ENCODE results near the gene COQ4. TPM values are rescaled to one million over a fixed set of nuclear protein-coding genes. Genes with fewer than 3 reads are reported as not detected.

Gene COQ4
- total RNA-seq, 1 experiment from 2014 or later = 34.0 TPM

DNA sequence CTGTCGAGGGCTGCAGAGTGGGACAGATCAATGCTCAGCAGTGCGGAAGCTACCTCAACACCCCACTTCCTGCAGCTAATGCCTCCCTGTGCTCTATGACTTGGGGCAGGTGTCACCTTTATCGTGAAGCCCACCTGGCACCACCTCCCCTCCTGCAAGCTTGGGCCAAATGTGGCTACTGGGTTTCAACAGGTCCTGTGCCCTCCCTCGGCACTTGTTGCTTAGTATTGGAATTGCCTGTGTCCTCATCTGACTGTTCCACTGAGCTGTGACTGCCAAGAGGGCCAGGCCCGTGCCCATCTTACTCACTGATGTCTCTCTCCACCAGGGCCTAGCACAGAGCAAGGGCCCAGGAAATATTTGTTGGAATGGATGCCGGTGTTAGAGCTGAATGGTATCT, 27.1 kb downstream of the COQ4 start:
- no peak overlapping the region for H3K4me3 Mint-ChIP-seq (ENCODE audit: low read depth, unreplicated experiment)
- intact Hi-C loops (cut with micrococcal nuclease; ENCODE audit: unreplicated experiment) = no loop called here
- CTCF ChIA-PET = no interaction called here
- H3K4me1 Mint-ChIP-seq (ENCODE audit: low read depth, unreplicated experiment) = no peaks in the 10 kb centered on the region
- H3K36me3 Mint-ChIP-seq (ENCODE audit: insufficient read depth, unreplicated experiment) = peaks cover 21% of the 10 kb centered on the region
- DNase-seq = no peak
- H3K9me3 Mint-ChIP-seq (ENCODE audit: low read depth, unreplicated experiment) = no peaks in the 10 kb centered on the region
- TF ChIP-seq, protein P1, sequence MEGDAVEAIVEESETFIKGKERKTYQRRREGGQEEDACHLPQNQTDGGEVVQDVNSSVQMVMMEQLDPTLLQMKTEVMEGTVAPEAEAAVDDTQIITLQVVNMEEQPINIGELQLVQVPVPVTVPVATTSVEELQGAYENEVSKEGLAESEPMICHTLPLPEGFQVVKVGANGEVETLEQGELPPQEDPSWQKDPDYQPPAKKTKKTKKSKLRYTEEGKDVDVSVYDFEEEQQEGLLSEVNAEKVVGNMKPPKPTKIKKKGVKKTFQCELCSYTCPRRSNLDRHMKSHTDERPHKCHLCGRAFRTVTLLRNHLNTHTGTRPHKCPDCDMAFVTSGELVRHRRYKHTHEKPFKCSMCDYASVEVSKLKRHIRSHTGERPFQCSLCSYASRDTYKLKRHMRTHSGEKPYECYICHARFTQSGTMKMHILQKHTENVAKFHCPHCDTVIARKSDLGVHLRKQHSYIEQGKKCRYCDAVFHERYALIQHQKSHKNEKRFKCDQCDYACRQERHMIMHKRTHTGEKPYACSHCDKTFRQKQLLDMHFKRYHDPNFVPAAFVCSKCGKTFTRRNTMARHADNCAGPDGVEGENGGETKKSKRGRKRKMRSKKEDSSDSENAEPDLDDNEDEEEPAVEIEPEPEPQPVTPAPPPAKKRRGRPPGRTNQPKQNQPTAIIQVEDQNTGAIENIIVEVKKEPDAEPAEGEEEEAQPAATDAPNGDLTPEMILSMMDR (IDR thresholded peaks at IDR 0.05; ENCODE audit: unreplicated experiment) = no peak
- no TSS peak for BruUV-seq (replicated peaks)
- no peaks in the 10 kb centered on the region for H3K27me3 Mint-ChIP-seq (ENCODE audit: unreplicated experiment)
- H3K27ac Mint-ChIP-seq (ENCODE audit: unreplicated experiment) = no peak overlapping the region

DNA sequence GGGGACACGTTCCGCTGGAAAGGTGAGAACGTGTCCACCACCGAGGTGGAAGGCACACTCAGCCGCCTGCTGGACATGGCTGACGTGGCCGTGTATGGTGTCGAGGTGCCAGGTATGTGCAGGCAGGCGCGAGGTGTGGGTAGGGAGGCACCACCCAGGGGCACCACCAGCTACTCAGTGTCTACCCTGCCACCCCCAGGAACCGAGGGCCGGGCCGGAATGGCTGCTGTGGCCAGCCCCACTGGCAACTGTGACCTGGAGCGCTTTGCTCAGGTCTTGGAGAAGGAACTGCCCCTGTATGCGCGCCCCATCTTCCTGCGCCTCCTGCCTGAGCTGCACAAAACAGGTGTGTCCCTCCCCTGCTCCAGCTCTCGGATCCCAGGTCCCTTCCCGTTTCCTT, 32.8 kb downstream of the COQ4 start:
- Mint-ChIP-seq H3K27me3 (ENCODE audit: unreplicated experiment) (no peaks in the 10 kb centered on the region), H3K4me3 (ENCODE audit: low read depth, unreplicated experiment) (no peak overlapping the region), H3K4me1 (ENCODE audit: low read depth, unreplicated experiment) (no peaks in the 10 kb centered on the region), H3K27ac (ENCODE audit: unreplicated experiment) (no peak overlapping the region), H3K36me3 (ENCODE audit: insufficient read depth, unreplicated experiment) (peaks cover 23% of the 10 kb centered on the region), H3K9me3 (ENCODE audit: low read depth, unreplicated experiment) (no peaks in the 10 kb centered on the region)
- intact Hi-C loops (cut with micrococcal nuclease; ENCODE audit: unreplicated experiment) = no loop called here
- TF ChIP-seq, protein P1 (IDR thresholded peaks at IDR 0.05; ENCODE audit: unreplicated experiment) = no peak
- no TSS peak for BruUV-seq (replicated peaks)
- CTCF ChIA-PET = no interaction called here
- no peak for DNase-seq

DNA sequence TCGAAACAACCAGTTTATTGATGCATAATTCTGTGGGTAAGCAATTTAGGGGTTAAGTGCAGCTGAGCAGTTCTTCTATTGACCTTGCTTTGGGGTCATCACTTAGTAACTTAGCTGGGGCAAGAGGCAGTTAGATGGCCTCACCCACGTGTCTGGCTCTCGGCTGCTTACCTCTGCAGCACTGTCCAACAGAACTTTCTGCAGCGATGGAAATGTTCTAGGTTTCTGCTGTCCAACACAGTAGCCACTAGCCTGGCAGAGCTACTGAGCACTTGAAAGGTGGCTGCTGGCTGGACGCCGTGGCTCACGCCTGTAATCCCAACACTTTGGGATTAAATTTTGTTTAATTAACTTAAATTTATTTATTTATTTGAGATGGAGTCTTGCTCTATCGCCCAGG, 35.5 kb downstream of the COQ4 start:
- Mint-ChIP-seq H3K36me3 (ENCODE audit: insufficient read depth, unreplicated experiment) (peaks cover 23% of the 10 kb centered on the region), H3K9me3 (ENCODE audit: low read depth, unreplicated experiment) (no peaks in the 10 kb centered on the region), H3K4me1 (ENCODE audit: low read depth, unreplicated experiment) (peaks cover 8% of the 10 kb centered on the region), H3K27me3 (ENCODE audit: unreplicated experiment) (no peaks in the 10 kb centered on the region), H3K4me3 (ENCODE audit: low read depth, unreplicated experiment) (no peak overlapping the region), H3K27ac (ENCODE audit: unreplicated experiment) (no peak overlapping the region)
- TF ChIP-seq, protein P1 (IDR thresholded peaks at IDR 0.05; ENCODE audit: unreplicated experiment) = no peak
- CTCF ChIA-PET = interaction anchor here (0.6 kb wide), 1 partner anchor 247 kb away, joined by 3 read pairs; no protein-coding TSS in a partner anchor
- no peak for DNase-seq
- intact Hi-C loops (cut with micrococcal nuclease; ENCODE audit: unreplicated experiment) = no loop called here
- no TSS peak for BruUV-seq (replicated peaks)

DNA sequence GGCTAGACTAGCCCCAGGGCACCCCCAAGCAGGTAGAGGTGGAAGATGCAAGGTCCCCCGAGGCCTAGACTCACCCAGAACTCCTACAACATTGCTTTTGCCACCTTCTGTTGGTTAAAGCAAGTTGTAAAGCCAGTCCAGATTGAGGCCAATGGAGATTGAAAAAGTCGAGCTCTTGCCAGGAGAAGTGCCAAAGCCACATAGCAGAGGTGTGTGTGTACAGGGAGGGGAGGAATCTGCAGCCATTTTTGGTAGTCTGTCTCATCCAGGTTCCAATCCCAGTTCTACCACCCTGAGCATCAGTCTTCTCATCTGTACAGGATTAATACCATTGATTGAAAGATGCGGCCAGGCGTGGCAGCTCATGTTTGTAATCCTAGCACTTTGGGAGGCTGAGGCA, 36.2 kb downstream of the COQ4 start:
- no peak overlapping the region for H3K4me3 Mint-ChIP-seq (ENCODE audit: low read depth, unreplicated experiment)
- intact Hi-C loops (cut with micrococcal nuclease; ENCODE audit: unreplicated experiment) = no loop called here
- no peak overlapping the region for H3K27ac Mint-ChIP-seq (ENCODE audit: unreplicated experiment)
- no peaks in the 10 kb centered on the region for H3K27me3 Mint-ChIP-seq (ENCODE audit: unreplicated experiment)
- BruUV-seq (replicated peaks) = no TSS peak
- peaks cover 20% of the 10 kb centered on the region for H3K36me3 Mint-ChIP-seq (ENCODE audit: insufficient read depth, unreplicated experiment)
- CTCF ChIA-PET = no interaction called here
- no peaks in the 10 kb centered on the region for H3K9me3 Mint-ChIP-seq (ENCODE audit: low read depth, unreplicated experiment)
- H3K4me1 Mint-ChIP-seq (ENCODE audit: low read depth, unreplicated experiment) = peaks cover 8% of the 10 kb centered on the region
- TF ChIP-seq, protein P1 (IDR thresholded peaks at IDR 0.05; ENCODE audit: unreplicated experiment) = no peak
- no peak for DNase-seq

Data from Calu3 (cell line).